GM12891 (cell line): ENCODE results near the gene OR2T10.
A peak's percentile ranks its signal among the peaks of the same experiment; 100 is the strongest.
"Not testable (repeated sequence)": the region's sequence is repeated elsewhere in the genome, so short reads cannot be mapped to it uniquely, and the experiment has no call there.

Source experiments
- DNase-seq: peaks from one replicate; pipeline ENCODE4 v3.0.0; 2011; ENCODE audit warnings: low spot score; ENCODE audit not compliant: insufficient read length
- FAIRE-seq: peaks from 2 replicates; lab custom pipeline; 2011; peaks lifted over from hg19 to GRCh38; lab: Jason Lieb, UNC
- PAX5 ChIP-seq: IDR thresholded peaks from 2 replicates; pipeline ENCODE4 v1.6.1; 2011; ENCODE audit warnings: low read length, moderate library complexity, mild to moderate bottlenecking; ENCODE audit not compliant: insufficient read depth, severe bottlenecking
- POLR2A ChIP-seq: IDR thresholded peaks from 2 replicates; pipeline ENCODE4 v1.6.1; 2011; ENCODE audit warnings: low read depth, low read length, control low read depth
- POLR2AphosphoS5 ChIP-seq: IDR thresholded peaks from 2 replicates; pipeline ENCODE4 v1.6.1; 2011; ENCODE audit warnings: low read depth, low read length, control low read depth
- POU2F2 ChIP-seq: IDR thresholded peaks from 2 replicates; pipeline ENCODE4 v1.6.1; 2011; ENCODE audit warnings: low read depth, mild to moderate bottlenecking, control low read depth, low read length, moderate library complexity
- SPI1 ChIP-seq: IDR thresholded peaks from 2 replicates; pipeline ENCODE4 v1.6.1; 2011; ENCODE audit warnings: low read depth, low read length, control low read depth
- TAF1 ChIP-seq: IDR thresholded peaks from 2 replicates; pipeline ENCODE4 v1.6.1; 2011; ENCODE audit warnings: low read depth, low read length, control low read depth

OR2T10 gene

GRCh38 chr1:248596615-248597014, 885 bp downstream of the OR2T10 start:
- FAIRE-seq (no peak), DNase-seq (no peak)
- no peak for TF ChIP-seq TAF1
- no peak for TF ChIP-seq POU2F2
- TF ChIP-seq SPI1: no peak
- TF ChIP-seq POLR2A: no peak
- TF ChIP-seq PAX5: no peak
- no peak for TF ChIP-seq POLR2AphosphoS5

DNA sequence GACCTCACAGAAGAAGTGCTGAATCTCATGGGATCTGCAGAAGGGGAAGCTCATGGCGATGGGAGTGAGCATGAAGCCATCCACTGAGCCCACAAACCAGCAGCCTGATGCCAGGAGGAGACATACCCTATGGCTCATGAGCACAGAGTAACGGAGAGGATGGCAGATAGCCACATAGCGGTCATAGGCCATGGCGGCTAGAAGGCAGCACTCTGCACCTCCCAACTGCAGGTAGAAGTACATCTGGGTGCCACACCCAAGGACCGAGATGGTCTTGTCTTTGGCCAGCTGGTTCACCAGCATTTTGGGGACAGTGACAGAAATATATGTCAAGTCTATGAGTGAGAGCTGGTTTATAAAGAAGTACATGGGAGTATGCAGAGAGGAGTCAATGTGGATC, 4.3 kb downstream of the OR2T10 start:
- no peak for FAIRE-seq
- DNase-seq: no peak
- TF ChIP-seq SPI1 (no peak), POU2F2 (no peak), TAF1 (no peak), PAX5 (no peak), POLR2AphosphoS5 (no peak), POLR2A (no peak)

GRCh38 chr1:248592655-248593054, 4.8 kb downstream of the OR2T10 start:
- FAIRE-seq (no peak), DNase-seq (no peak)
- TF ChIP-seq POU2F2 (no peak), POLR2AphosphoS5 (no peak), TAF1 (no peak), SPI1 (no peak), PAX5 (no peak), POLR2A (no peak)

GRCh38 chr1:248590055-248590454, 7.4 kb downstream of the OR2T10 start:
- FAIRE-seq (no peak), DNase-seq (no peak)
- TF ChIP-seq TAF1: no peak
- TF ChIP-seq PAX5: no peak
- no peak for TF ChIP-seq POLR2A
- no peak for TF ChIP-seq SPI1
- no peak for TF ChIP-seq POLR2AphosphoS5
- TF ChIP-seq POU2F2: no peak

GRCh38 chr1:248589334-248589733, 8.2 kb downstream of the OR2T10 start:
- FAIRE-seq (no peak), DNase-seq (no peak)
- TF ChIP-seq POLR2AphosphoS5 (no peak), TAF1 (no peak), POU2F2 (no peak), POLR2A (no peak), SPI1 (no peak), PAX5 (no peak)

- DNase-seq (no peak), FAIRE-seq (no peak)
- TF ChIP-seq TAF1: no peak
Measured at GRCh38 chr1:248585266-248585665, 12.2 kb downstream of the OR2T10 start.

- DNase-seq (no peak), FAIRE-seq (peak; percentile 80)
- no peak for TF ChIP-seq POLR2A
- TF ChIP-seq PAX5: no peak
- no peak for TF ChIP-seq POU2F2
- no peak for TF ChIP-seq POLR2AphosphoS5
- no peak for TF ChIP-seq TAF1
Measured at GRCh38 chr1:248576260-248576980, 21.1 kb downstream of the OR2T10 start.

GRCh38 chr1:248574657-248575056, 22.8 kb downstream of the OR2T10 start, which contains the start of gene OR2T34:
Gene OR2T34 (minus strand): TSS chr1:248574757. CDS start chr1:248574757, 0 bp downstream.
- not testable (repeated sequence) for DNase-seq
- FAIRE-seq: peak; percentile 69

GRCh38 chr1:248573856-248574255, 23.6 kb downstream of the OR2T10 start:
- DNase-seq: not testable (repeated sequence)
- peak; percentile 26 for FAIRE-seq

DNA sequence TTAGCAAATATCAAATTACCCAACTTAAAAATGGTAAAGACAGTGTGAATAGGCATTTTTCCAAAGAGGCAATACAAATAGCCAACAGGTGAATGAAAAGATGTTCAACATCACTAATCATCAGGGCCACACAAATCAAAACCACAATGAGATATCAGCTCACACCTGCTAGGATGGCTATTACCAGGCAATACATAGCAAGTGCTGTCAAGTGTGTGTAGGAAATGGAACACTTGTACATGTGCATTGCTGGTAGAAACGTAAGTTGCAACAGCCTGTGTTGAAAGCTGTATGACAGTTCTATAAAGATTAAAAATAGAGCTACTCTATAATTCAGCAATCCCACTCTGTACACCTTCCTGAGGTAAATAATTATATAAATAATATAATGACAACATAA, 25.5 kb downstream of the OR2T10 start:
- not testable (repeated sequence) for DNase-seq
- peak; percentile 100 for FAIRE-seq

DNA sequence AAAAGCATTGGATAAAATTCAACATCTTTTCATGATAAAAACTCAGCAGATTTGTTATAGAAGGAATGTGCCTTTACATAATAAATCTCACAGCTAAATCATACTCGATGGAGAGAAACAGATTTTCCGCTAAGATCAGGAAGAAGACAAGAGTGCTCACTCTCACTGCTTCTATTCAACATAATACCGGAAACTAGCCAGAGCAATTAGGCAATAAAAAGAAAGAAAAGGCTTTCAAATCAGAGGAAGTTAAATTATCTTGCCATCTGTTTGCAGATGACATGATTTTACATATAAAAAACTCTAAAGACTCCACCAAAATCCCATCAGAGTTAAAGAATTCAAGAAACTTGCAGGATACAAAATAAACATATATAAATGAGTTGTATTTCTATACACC, 26.7 kb downstream of the OR2T10 start:
- DNase-seq, FAIRE-seq: not testable (repeated sequence)

DNA sequence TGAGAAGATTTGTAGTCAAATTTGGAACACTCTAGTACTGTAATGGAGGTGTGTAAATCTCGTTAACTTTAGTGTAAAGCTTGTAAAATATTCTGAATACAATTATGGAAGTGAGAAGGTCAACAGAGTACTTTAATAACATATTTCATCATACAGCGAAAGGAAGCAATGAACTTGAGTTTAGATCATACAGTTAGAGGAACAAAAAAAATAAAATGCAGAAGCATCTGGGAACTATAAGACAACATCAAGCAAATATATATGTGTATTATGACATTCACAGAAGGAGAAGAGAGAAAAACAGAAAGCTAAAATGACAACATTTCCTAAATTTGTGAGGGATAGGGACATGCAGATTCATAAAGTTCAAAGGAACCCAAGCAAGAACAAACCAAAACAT, 28.5 kb downstream of the OR2T10 start:
- peak; percentile 56 for FAIRE-seq
- DNase-seq: not testable (repeated sequence)

GRCh38 chr1:248565530-248566373, 31.7 kb downstream of the OR2T10 start:
- not testable (repeated sequence) for DNase-seq
- peak; percentile 95 for FAIRE-seq

DNA sequence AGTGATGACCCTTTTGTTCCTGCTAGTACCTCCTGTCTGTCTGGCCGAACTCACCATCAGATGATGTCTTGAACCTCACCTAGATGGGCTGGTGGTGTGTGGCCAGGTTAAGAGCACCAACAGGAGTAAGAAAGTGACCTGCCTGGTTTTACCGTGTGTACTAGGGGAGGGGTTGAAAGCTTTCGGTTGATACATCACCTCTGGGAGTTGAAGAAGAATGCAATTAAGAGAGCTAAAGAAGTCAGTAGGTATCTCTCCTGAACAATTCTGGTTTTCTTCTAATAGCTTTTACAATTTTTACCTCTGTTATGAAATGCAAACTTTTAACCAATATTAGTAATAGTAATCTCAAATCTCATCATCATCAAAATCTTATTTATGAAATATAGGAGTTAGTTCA, 34.8 kb downstream of the OR2T10 start, which contains the start of gene OR2T29:
Gene OR2T29 (minus strand): TSS at position 101 of the 400 bp plus-strand sequence. CDS start 3,281 bp downstream, outside the sequence.
- not testable (repeated sequence) for FAIRE-seq, DNase-seq

GRCh38 chr1:248551027-248551426, 46.5 kb downstream of the OR2T10 start:
- DNase-seq, FAIRE-seq: not testable (repeated sequence)

GRCh38 chr1:248547383-248547782, 50.1 kb downstream of the OR2T10 start:
- FAIRE-seq: peak; percentile 93
- not testable (repeated sequence) for DNase-seq
